B cell (primary cell): ENCODE results near the gene EZH2. TPM values are rescaled to one million over a fixed set of nuclear protein-coding genes. Genes with fewer than 3 reads are reported as not detected.

Source experiments
- ATAC-seq: fragments of 200-7000 bp; cut with Tn5 transposase; one replicate; pipeline ENCODE4 v1.10.0; 2021; ENCODE audit warnings: low read depth, mild to moderate bottlenecking, moderate number of reproducible peaks, moderate library complexity
- CTCF ChIA-PET: fragments of 350-600 bp; sonication (Branson Sonifier 250); formaldehyde crosslinking; loops from one replicate; lab custom pipeline; 2021; ENCODE audit warnings: antibody characterized with exemption, inconsistent platforms; lab: Charles Lee
- POLR2A ChIA-PET: fragments of 350-600 bp; sonication (Branson Sonifier 250); formaldehyde crosslinking; loops from one replicate; lab custom pipeline; 2021; ENCODE audit warnings: antibody characterized with exemption; lab: Charles Lee
- DNase-seq: peaks from one replicate; pipeline ENCODE4 v3.0.0; 2013
- H2AFZ ChIP-seq: 2 replicates; pipeline ENCODE4 v1.6.1; 2012; ENCODE audit warnings: mild to moderate bottlenecking, low read depth, low read length; ENCODE audit not compliant: insufficient read depth, poor library complexity, severe bottlenecking
- H3K27ac ChIP-seq, 2 donors: 1 replicate in 1 of 2; 2 replicates in 1 of 2; pipeline ENCODE4 v1.5.1; 2012 to 2013; ENCODE audit warnings: low read length in 2 of 2, mild to moderate bottlenecking in 2 of 2, moderate library complexity in 1 of 2
- H3K27me3 ChIP-seq, 4 experiments: fragments of 200-600 bp in 1 of 4; sonication (generic) in 1 of 4; replicated peaks in 1 of 4; 1 replicate in 2 of 4; 2 replicates in 2 of 4; pipeline versions ENCODE4 v1.6.1 to v1.7.0; 2013 to 2016; ENCODE audit warnings: low read length in 3 of 4, mild to moderate bottlenecking in 2 of 4, mixed read lengths in 1 of 4, moderate library complexity in 1 of 4; ENCODE audit not compliant: insufficient read depth in 4 of 4, control insufficient read depth in 3 of 4; ENCODE audit errors: control extremely low read depth in 1 of 4
- H3K36me3 ChIP-seq, 2 experiments: replicated peaks in 1 of 2; 1 replicate in 1 of 2; 2 replicates in 1 of 2; pipeline versions ENCODE4 v1.6.1 to v1.7.1; 2013; ENCODE audit warnings: low read length in 1 of 2; ENCODE audit not compliant: insufficient read depth in 2 of 2, control insufficient read depth in 1 of 2; ENCODE audit errors: control extremely low read depth in 1 of 2, extremely low read depth in 1 of 2
- H3K4me1 ChIP-seq, 2 donors: fragments of 200-600 bp in 1 of 2; sonication (generic) in 1 of 2; 1 replicate in 1 of 2; 2 replicates in 1 of 2; pipeline versions ENCODE4 v1.5.1 to v1.6.1; 2013 to 2017; ENCODE audit warnings: low read length in 2 of 2; ENCODE audit not compliant: control insufficient read depth in 2 of 2, insufficient read depth in 2 of 2
- H3K4me2 ChIP-seq: replicated peaks from 2 replicates; pipeline ENCODE3; 2012; ENCODE audit warnings: mild to moderate bottlenecking, low read depth, low read length; ENCODE audit not compliant: poor library complexity, severe bottlenecking
- H3K4me3 ChIP-seq, 5 experiments: fragments of 200-600 bp in 1 of 5; sonication (generic) in 1 of 5; 1 replicate in 3 of 5; 2 replicates in 2 of 5; pipeline versions ENCODE4 v1.5.1 to v1.7.0; 2011 to 2016; ENCODE audit warnings: low read length in 4 of 5, mild to moderate bottlenecking in 4 of 5, low read depth in 2 of 5, control low read depth in 1 of 5, moderate library complexity in 1 of 5; ENCODE audit not compliant: insufficient read depth in 1 of 5; ENCODE audit errors: control extremely low read depth in 1 of 5, extremely low read depth in 1 of 5
- H3K79me2 ChIP-seq: fragments of 200-600 bp; sonication (generic); one replicate; pipeline ENCODE4 v1.6.0; 2016; ENCODE audit warnings: low read length; ENCODE audit not compliant: control insufficient read depth, insufficient read depth
- H3K9ac ChIP-seq: fragments of 200-600 bp; sonication (generic); 2 replicates; pipeline ENCODE4 v1.6.1; 2017; ENCODE audit warnings: mild to moderate bottlenecking, low read length, moderate library complexity
- H3K9me3 ChIP-seq, 3 donors: one replicate each; pipeline versions ENCODE4 v1.6.1 to v1.7.1; 2013; ENCODE audit warnings: low read length in 2 of 3; ENCODE audit not compliant: control insufficient read depth in 2 of 3, insufficient read depth in 1 of 3; ENCODE audit errors: control extremely low read depth in 1 of 3
- H4K20me1 ChIP-seq: 2 replicates; pipeline ENCODE4 v1.6.0; 2012; ENCODE audit warnings: mild to moderate bottlenecking, low read length; ENCODE audit not compliant: insufficient read depth, control insufficient read depth, poor library complexity, severe bottlenecking
- H3K27ac Mint-ChIP-seq: one replicate; pipeline ENCODE4 v1.8.0; 2021; ENCODE audit warnings: mixed read lengths
- H3K27me3 Mint-ChIP-seq: one replicate; pipeline ENCODE4 v1.8.0; 2021; ENCODE audit warnings: mixed read lengths
- H3K4me1 Mint-ChIP-seq: one replicate; pipeline ENCODE4 v1.8.0; 2021; ENCODE audit warnings: mixed read lengths
- H3K4me3 Mint-ChIP-seq: one replicate; pipeline ENCODE4 v1.8.0; 2021; ENCODE audit warnings: mixed read lengths
- H3K9me3 Mint-ChIP-seq: one replicate; pipeline ENCODE4 v1.8.0; 2022; ENCODE audit warnings: mixed read lengths; ENCODE audit not compliant: insufficient read depth
- CTCF ChIP-seq: fragments of 200-600 bp; IDR thresholded peaks from one replicate; pipeline ENCODE4 v1.8.0; 2022; ENCODE audit warnings: antibody characterized with exemption, mild to moderate bottlenecking
- EZH2 ChIP-seq: IDR thresholded peaks from 2 replicates; pipeline ENCODE4 v1.6.1; 2012; ENCODE audit warnings: borderline replicate concordance, low read depth, mild to moderate bottlenecking, moderate library complexity, low read length; ENCODE audit not compliant: insufficient read depth, poor library complexity, severe bottlenecking
- WGBS: methylation state at CpG from one replicate; pipeline ENCODE4 v1.1.5; 2013; ENCODE audit warnings: missing lambda C conversion rate; ENCODE audit not compliant: insufficient coverage; 5-methylcytosine and 5-hydroxymethylcytosine counted together
- intact Hi-C: fragments of 100-400 bp; cut with micrococcal nuclease; formaldehyde crosslinking; loops from one replicate; pipeline ENCODE4 v1.10.0; 2022
- polyA plus RNA-seq: library from polyadenylated mRNA; depleted of rRNA; stranded (reverse); fragments of >200 nt; gene quantifications from 2 replicates; pipeline ENCODE4 v1.2.3, GENCODE V29; 2012
- total RNA-seq, 2 donors: library from RNA; stranded (reverse); fragments of 120-200 nt in 1 of 2; gene quantifications; 1 replicate in 1 of 2; 2 replicates in 1 of 2; pipeline versions ENCODE4 v1.2.3 to v1.2.4, GENCODE V29; 2013 to 2022

EZH2 gene
- total and polyA plus RNA-seq, 2 donors (not counting 1 experiment from before 2014, with no cell fraction given) = 5.1 to 10.3 TPM

DNA sequence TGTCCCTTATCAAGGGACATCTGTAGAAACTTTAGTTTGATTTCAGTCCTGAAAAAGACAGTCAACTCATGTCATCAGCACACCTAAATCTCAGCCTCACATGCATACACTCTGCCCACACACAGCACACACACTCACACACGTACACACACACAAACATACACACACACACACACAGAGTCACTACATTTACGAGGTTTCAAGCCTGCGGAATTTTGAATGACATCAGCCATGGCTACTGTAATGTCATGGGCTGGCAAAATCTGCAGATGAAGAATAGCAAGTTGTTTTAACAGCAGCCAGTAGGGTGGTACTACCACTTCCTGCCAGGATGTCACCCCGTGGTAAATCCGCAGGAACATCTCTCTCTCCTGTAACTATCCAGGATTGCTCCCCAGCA lies 37.1 kb upstream of the EZH2 start:
- H3K27me3 Mint-ChIP-seq = no peaks in the 10 kb centered on the region
- no peaks in the 10 kb centered on the region for H3K9me3 Mint-ChIP-seq
- POLR2A ChIA-PET = no interaction called here
- Histone ChIP-seq H3K4me2 (no peak overlapping the region), H4K20me1 (no peaks in the 10 kb centered on the region), H3K27me3 (no peaks in the 10 kb centered on the region), H3K9me3 (no peaks in the 10 kb centered on the region), H3K36me3 (no peaks in the 10 kb centered on the region), H3K79me2 (no peaks in the 10 kb centered on the region), H3K27ac (no peak overlapping the region), H3K9ac (no peak overlapping the region), H3K4me1 (no peaks in the 10 kb centered on the region), H2AFZ (no peak overlapping the region), H3K4me3 (no peak overlapping the region)
- intact Hi-C loops = no loop called here
- 82% methylated on average over 5 of the region's 5 CpGs for WGBS
- no peak for TF ChIP-seq EZH2
- no peak for TF ChIP-seq CTCF
- CTCF ChIA-PET = no interaction called here
- H3K4me3 Mint-ChIP-seq = no peak overlapping the region
- DNase-seq (no peak), ATAC-seq (no peak)
- H3K27ac Mint-ChIP-seq = no peak overlapping the region
- no peaks in the 10 kb centered on the region for H3K4me1 Mint-ChIP-seq

GRCh38 chr7:148919859-148920258 lies 35.8 kb upstream of the EZH2 start:
- no peak overlapping the region for H3K4me3 ChIP-seq
- ATAC-seq (no peak), DNase-seq (no peak)
- intact Hi-C loops = no loop called here
- no peaks in the 10 kb centered on the region for H3K79me2 ChIP-seq
- 90% methylated on average over 3 of the region's 6 CpGs for WGBS
- Mint-ChIP-seq H3K9me3 (no peaks in the 10 kb centered on the region), H3K27ac (no peak overlapping the region), H3K4me3 (no peak overlapping the region), H3K27me3 (no peaks in the 10 kb centered on the region), H3K4me1 (peaks cover 6% of the 10 kb centered on the region)
- no peaks in the 10 kb centered on the region for H3K36me3 ChIP-seq
- ChIA-PET POLR2A (no interaction called here), CTCF (interaction anchor here (1.1 to 1.3 kb wide), 2 partner anchors 21 to 64 kb away, joined by 3 to 4 read pairs; no protein-coding TSS in a partner anchor)
- H3K4me2 ChIP-seq = no peak overlapping the region
- TF ChIP-seq EZH2 (no peak), CTCF (no peak)
- H3K27me3 ChIP-seq = no peaks in the 10 kb centered on the region
- H3K27ac ChIP-seq = no peak overlapping the region
- no peaks in the 10 kb centered on the region for H4K20me1 ChIP-seq
- H3K9ac ChIP-seq = no peak overlapping the region
- H2AFZ ChIP-seq = no peak overlapping the region
- peaks cover 5 to 11% of the 10 kb centered on the region in 2 donors for H3K4me1 ChIP-seq
- no peaks in the 10 kb centered on the region for H3K9me3 ChIP-seq
